MM.1S (cell line): ENCODE measurements around the gene BRD4.

Experiments
- CTCF ChIP-seq: fragments of 300-600 bp; sonication (generic); IDR thresholded peaks from 2 replicates; pipeline ENCODE4 v1.5.1; 2016; ENCODE audit warnings: antibody characterized with exemption, low read length, mixed read lengths
- EZH2phosphoT487 ChIP-seq: fragments of 300-600 bp; sonication (generic); IDR thresholded peaks from 2 replicates; pipeline ENCODE4 v1.6.1; 2018; ENCODE audit warnings: antibody characterized with exemption, low read length

GRCh38 chr19:15251010-15251748, 81.2 kb downstream of the BRD4 start:
- TF ChIP-seq CTCF: no peak
- no peak for TF ChIP-seq EZH2phosphoT487
